NCI-H526 (cell line): Measurements from ENCODE around the gene PRR36.
A peak's percentile ranks its signal among the peaks of the same experiment; 100 is the strongest.
"Not testable (repeated sequence)": the region's sequence is repeated elsewhere in the genome, so short reads cannot be mapped to it uniquely, and the experiment has no call there.

Experiments
- DNase-seq, 2 experiments: peaks; one replicate each; lab custom pipeline; 2025; lab: John Stamatoyannopoulos, UW

PRR36 gene

GRCh38 chr19:7874076-7874896 lies at the start of gene PRR36:
Gene PRR36, minus strand, starts transcription at chr19:7874390. Its CDS starts 701 bp downstream, at chr19:7873689.
- DNase-seq: peak; percentile 53 to 86

GRCh38 chr19:7923295-7924191 lies 49.4 kb upstream of the PRR36 start:
- no peak for DNase-seq

- no peak for DNase-seq
These were observed 48.6 kb upstream of the PRR36 start for GRCh38 chr19:7922836-7923195.

- no peak for DNase-seq
These were observed 48.0 kb upstream of the PRR36 start for GRCh38 chr19:7921967-7922835.

- peak in 1 of 2 experiments; percentile 55 for DNase-seq
These were observed 47.2 kb upstream of the PRR36 start for GRCh38 chr19:7921302-7921966.

- DNase-seq: peak; percentile 79 to 97
These were observed 46.5 kb upstream of the PRR36 start for GRCh38 chr19:7920519-7921301.

- DNase-seq: peak; percentile 65 to 93
These were observed 45.7 kb upstream of the PRR36 start, which contains the start of gene SNAPC2 for GRCh38 chr19:7919610-7920518. Gene SNAPC2, plus strand, starts transcription at chr19:7920338. Its CDS starts 29 bp downstream, at chr19:7920367.

GRCh38 chr19:7918615-7919421 lies 44.6 kb upstream of the PRR36 start:
- no peak for DNase-seq

- not testable (repeated sequence) for DNase-seq
These were observed 43.9 kb upstream of the PRR36 start for GRCh38 chr19:7918062-7918614.

- peak in 1 of 2 experiments; percentile 64 for DNase-seq
These were observed 43.3 kb upstream of the PRR36 start for GRCh38 chr19:7917267-7918061.

GRCh38 chr19:7916955-7917266 lies 42.7 kb upstream of the PRR36 start:
- DNase-seq: no peak

GRCh38 chr19:7916103-7916954 lies 42.1 kb upstream of the PRR36 start:
- peak in 1 of 2 experiments; percentile 26 for DNase-seq

- no peak for DNase-seq
These were observed 41.3 kb upstream of the PRR36 start for GRCh38 chr19:7915250-7916102.

- no peak for DNase-seq
These were observed 40.4 kb upstream of the PRR36 start, which contains the start of gene TGFBR3L for GRCh38 chr19:7914598-7915045. Gene TGFBR3L, plus strand, starts transcription at chr19:7914830.

GRCh38 chr19:7914099-7914498 lies 39.9 kb upstream of the PRR36 start:
- no peak for DNase-seq
